Hepatocyte (in vitro differentiated cells): ENCODE results near the gene HSD3B7.

Experiments
- EZH2 ChIP-seq: fragments of 200-600 bp; sonication (generic); IDR thresholded peaks from 2 replicates; pipeline ENCODE4 v1.6.1; 2016; ENCODE audit warnings: antibody characterized with exemption, mild to moderate bottlenecking, borderline replicate concordance
- EZH2phosphoT487 ChIP-seq: fragments of 200-600 bp; sonication (generic); IDR thresholded peaks from one replicate; pipeline ENCODE4 v1.6.1; 2018; ENCODE audit warnings: antibody characterized with exemption, mild to moderate bottlenecking, low read depth, moderate library complexity; ENCODE audit not compliant: unreplicated experiment, severe bottlenecking
- TF ChIP-seq, protein P1 (sequence below): fragments of 200-600 bp; sonication (generic); IDR thresholded peaks from 2 replicates; pipeline ENCODE4 v1.5.1; 2016; ENCODE audit warnings: antibody characterized with exemption, mild to moderate bottlenecking; ENCODE audit not compliant: poor library complexity

DNA sequence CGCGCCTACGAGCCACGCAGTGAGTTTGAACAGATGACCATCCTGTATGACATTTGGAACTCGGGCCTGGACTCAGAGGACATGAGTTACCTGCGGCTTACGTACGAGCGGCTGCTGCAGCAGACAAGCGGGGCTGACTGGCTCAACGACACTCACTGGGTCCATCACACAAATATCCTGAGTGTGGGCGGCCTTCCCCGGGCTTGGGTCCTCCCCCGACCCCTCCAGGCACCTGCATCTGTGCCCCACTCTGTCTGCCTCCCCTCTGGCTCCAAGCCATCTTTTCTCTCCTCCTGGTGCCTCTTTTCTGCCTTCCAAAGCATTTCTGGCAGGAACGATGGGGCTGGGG, 5.0 kb upstream of the HSD3B7 start:
- TF ChIP-seq, protein P1, sequence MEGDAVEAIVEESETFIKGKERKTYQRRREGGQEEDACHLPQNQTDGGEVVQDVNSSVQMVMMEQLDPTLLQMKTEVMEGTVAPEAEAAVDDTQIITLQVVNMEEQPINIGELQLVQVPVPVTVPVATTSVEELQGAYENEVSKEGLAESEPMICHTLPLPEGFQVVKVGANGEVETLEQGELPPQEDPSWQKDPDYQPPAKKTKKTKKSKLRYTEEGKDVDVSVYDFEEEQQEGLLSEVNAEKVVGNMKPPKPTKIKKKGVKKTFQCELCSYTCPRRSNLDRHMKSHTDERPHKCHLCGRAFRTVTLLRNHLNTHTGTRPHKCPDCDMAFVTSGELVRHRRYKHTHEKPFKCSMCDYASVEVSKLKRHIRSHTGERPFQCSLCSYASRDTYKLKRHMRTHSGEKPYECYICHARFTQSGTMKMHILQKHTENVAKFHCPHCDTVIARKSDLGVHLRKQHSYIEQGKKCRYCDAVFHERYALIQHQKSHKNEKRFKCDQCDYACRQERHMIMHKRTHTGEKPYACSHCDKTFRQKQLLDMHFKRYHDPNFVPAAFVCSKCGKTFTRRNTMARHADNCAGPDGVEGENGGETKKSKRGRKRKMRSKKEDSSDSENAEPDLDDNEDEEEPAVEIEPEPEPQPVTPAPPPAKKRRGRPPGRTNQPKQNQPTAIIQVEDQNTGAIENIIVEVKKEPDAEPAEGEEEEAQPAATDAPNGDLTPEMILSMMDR = no peak
- no peak for TF ChIP-seq EZH2
- TF ChIP-seq EZH2phosphoT487 = no peak
